Endothelial cell (in vitro differentiated cells): ENCODE measurements around the gene LMO1. TPM values are rescaled to one million over a fixed set of nuclear protein-coding genes. Genes with fewer than 3 reads are reported as not detected.

Experiments used
- DNase-seq: peaks from one replicate; pipeline ENCODE4 v3.0.0; 2021; ENCODE audit warnings: low spot score
- H3K27ac Mint-ChIP-seq: one replicate; pipeline ENCODE4 v1.8.0; 2021; ENCODE audit warnings: mixed read lengths, inconsistent platforms; ENCODE audit not compliant: unreplicated experiment
- H3K27me3 Mint-ChIP-seq: one replicate; pipeline ENCODE4 v1.8.0; 2021; ENCODE audit warnings: mild to moderate bottlenecking, moderate library complexity, mixed read lengths, inconsistent platforms; ENCODE audit not compliant: unreplicated experiment
- H3K36me3 Mint-ChIP-seq: one replicate; pipeline ENCODE4 v1.8.0; 2021; ENCODE audit warnings: mild to moderate bottlenecking, low read depth, mixed read lengths, inconsistent platforms; ENCODE audit not compliant: unreplicated experiment
- H3K4me1 Mint-ChIP-seq: one replicate; pipeline ENCODE4 v1.8.0; 2021; ENCODE audit warnings: mild to moderate bottlenecking, mixed read lengths, inconsistent platforms; ENCODE audit not compliant: unreplicated experiment
- H3K4me3 Mint-ChIP-seq: one replicate; pipeline ENCODE4 v1.8.0; 2021; ENCODE audit warnings: mild to moderate bottlenecking, mixed read lengths, inconsistent platforms; ENCODE audit not compliant: unreplicated experiment
- H3K9me3 Mint-ChIP-seq: one replicate; pipeline ENCODE4 v1.8.0; 2021; ENCODE audit warnings: mixed read lengths, inconsistent platforms; ENCODE audit not compliant: unreplicated experiment
- total RNA-seq: library from RNA; stranded (reverse); fragmentation: NEBNext Ultra II Directional; extraction: Animal tissue kit (Norgen Biotek cat#: 25700); gene quantifications from one replicate; pipeline ENCODE4 v1.2.1, GENCODE V29; 2021; ENCODE audit not compliant: unreplicated experiment
- TF ChIP-seq, protein P1 (sequence below): fragments of 200-600 bp; sonication (generic); IDR thresholded peaks from one replicate; pipeline ENCODE4 v1.5.0; 2021; ENCODE audit warnings: antibody characterized with exemption; ENCODE audit not compliant: unreplicated experiment

Gene LMO1
- total RNA-seq, 1 donor from 2014 or later: not detected

DNA sequence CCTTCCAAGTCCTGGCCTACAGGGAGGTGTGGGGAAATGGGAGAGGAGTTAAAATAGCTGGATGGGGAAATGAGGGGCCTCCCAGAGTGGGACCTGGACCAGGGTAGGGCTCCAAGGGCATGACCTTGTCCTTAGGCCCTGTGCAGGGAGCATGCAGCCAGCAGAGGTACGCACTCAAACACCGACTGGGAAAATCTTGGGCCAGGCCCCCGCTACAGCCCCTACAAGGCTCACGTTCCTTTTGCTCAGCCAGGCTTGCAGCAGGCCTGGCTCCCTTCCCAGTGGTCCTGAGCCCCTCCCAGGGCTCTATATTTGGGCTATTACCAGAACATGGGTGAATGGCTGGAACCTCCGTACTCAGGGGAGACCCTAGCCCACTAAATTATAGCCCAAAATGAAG, 31.3 kb downstream of the LMO1 start:
- Mint-ChIP-seq H3K9me3 (no peaks in the 10 kb centered on the region), H3K27ac (no peak overlapping the region), H3K27me3 (peaks cover 2% of the 10 kb centered on the region), H3K36me3 (no peaks in the 10 kb centered on the region), H3K4me3 (no peak overlapping the region), H3K4me1 (peaks cover 3% of the 10 kb centered on the region)
- DNase-seq: no peak
- TF ChIP-seq, protein P1, sequence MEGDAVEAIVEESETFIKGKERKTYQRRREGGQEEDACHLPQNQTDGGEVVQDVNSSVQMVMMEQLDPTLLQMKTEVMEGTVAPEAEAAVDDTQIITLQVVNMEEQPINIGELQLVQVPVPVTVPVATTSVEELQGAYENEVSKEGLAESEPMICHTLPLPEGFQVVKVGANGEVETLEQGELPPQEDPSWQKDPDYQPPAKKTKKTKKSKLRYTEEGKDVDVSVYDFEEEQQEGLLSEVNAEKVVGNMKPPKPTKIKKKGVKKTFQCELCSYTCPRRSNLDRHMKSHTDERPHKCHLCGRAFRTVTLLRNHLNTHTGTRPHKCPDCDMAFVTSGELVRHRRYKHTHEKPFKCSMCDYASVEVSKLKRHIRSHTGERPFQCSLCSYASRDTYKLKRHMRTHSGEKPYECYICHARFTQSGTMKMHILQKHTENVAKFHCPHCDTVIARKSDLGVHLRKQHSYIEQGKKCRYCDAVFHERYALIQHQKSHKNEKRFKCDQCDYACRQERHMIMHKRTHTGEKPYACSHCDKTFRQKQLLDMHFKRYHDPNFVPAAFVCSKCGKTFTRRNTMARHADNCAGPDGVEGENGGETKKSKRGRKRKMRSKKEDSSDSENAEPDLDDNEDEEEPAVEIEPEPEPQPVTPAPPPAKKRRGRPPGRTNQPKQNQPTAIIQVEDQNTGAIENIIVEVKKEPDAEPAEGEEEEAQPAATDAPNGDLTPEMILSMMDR: no peak

GRCh38 chr11:8231979-8232378, 31.7 kb downstream of the LMO1 start:
- Mint-ChIP-seq H3K36me3 (no peaks in the 10 kb centered on the region), H3K4me1 (peaks cover 3% of the 10 kb centered on the region), H3K27ac (no peak overlapping the region), H3K27me3 (peaks cover 2% of the 10 kb centered on the region), H3K4me3 (no peak overlapping the region), H3K9me3 (no peaks in the 10 kb centered on the region)
- DNase-seq: no peak
- TF ChIP-seq, protein P1: no peak

- H3K27ac Mint-ChIP-seq: no peak overlapping the region
- no peak overlapping the region for H3K4me3 Mint-ChIP-seq
- H3K27me3 Mint-ChIP-seq: peaks cover 5% of the 10 kb centered on the region
- DNase-seq: no peak
- TF ChIP-seq, protein P1: no peak
- no peaks in the 10 kb centered on the region for H3K9me3 Mint-ChIP-seq
- peaks cover 3% of the 10 kb centered on the region for H3K4me1 Mint-ChIP-seq
- H3K36me3 Mint-ChIP-seq: no peaks in the 10 kb centered on the region
Observed at GRCh38 chr11:8230921-8231847, 32.5 kb downstream of the LMO1 start.

DNA sequence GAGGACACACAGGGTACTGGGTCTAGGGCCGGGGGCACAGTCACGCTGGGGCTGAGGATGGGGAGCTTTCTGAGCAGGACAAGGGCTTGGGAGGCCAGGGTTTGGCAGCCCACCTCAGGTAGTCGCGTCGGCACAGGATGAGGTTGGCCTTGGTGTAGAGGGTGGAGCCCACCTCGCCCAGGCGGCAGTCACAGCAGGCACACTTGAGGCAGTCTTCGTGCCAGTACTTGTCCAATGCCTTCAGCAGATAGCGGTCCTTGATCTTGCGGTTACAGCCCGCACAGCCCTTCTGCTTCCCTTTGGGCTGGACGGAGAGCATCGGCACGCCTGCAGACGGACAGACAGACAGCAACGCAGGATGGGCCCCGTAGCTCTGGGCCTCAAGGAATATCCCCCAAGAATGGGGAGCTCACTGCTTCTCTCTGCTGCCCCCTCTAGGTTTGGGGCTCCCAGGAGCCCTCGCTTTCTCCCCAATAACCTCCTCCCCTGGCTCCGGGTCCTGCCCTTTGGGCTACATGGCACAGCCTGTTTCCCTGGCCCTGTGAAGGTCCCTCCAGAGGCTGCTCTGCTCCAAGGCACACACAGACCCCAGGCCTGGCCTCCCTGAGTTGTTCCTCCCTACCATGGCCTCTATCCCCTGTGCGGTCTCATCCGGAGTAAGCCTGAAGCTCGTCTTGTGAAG, 33.4 kb downstream of the LMO1 start:
- H3K4me3 Mint-ChIP-seq: no peak overlapping the region
- no peaks in the 10 kb centered on the region for H3K9me3 Mint-ChIP-seq
- no peak for DNase-seq
- TF ChIP-seq, protein P1: no peak
- H3K36me3 Mint-ChIP-seq: no peaks in the 10 kb centered on the region
- peaks cover 5% of the 10 kb centered on the region for H3K27me3 Mint-ChIP-seq
- H3K4me1 Mint-ChIP-seq: peaks cover 3% of the 10 kb centered on the region
- H3K27ac Mint-ChIP-seq: no peak overlapping the region
